HepG2 (cell line): ENCODE measurements around the gene PPHLN1. TPM values are rescaled to one million over a fixed set of nuclear protein-coding genes. Genes with fewer than 3 reads are reported as not detected.

ENCODE experiments used
- ARID5B ChIP-seq: IDR thresholded peaks from 2 replicates; pipeline ENCODE4 v1.4.0; 2020; ENCODE audit warnings: mild to moderate bottlenecking, missing genetic modification reagents
- CBX1 ChIP-seq: IDR thresholded peaks from one replicate; pipeline ENCODE4 v1.6.1; 2016; ENCODE audit warnings: antibody characterized with exemption, low read depth
- ESRRA ChIP-seq: sonication (generic); formaldehyde crosslinking; IDR thresholded peaks from 2 replicates; pipeline ENCODE4 v1.5.1; 2020; ENCODE audit warnings: mild to moderate bottlenecking, low read depth, missing genetic modification reagents
- GATA4 ChIP-seq: sonication (generic); IDR thresholded peaks from 2 replicates; pipeline ENCODE4 v1.6.1; 2016; ENCODE audit warnings: antibody characterized with exemption, low read depth, borderline replicate concordance
- HOXD1 ChIP-seq: sonication (generic); formaldehyde crosslinking; IDR thresholded peaks from 2 replicates; pipeline ENCODE4 v1.5.0; 2020; ENCODE audit warnings: missing genetic modification reagents
- IKZF4 ChIP-seq: sonication (generic); formaldehyde crosslinking; IDR thresholded peaks from 2 replicates; pipeline ENCODE4 v1.5.1; 2020; ENCODE audit warnings: borderline replicate concordance, mild to moderate bottlenecking, low read depth, missing genetic modification reagents; ENCODE audit errors: not compliant biosample characterization
- KAT8 ChIP-seq: IDR thresholded peaks from 2 replicates; pipeline ENCODE4 v1.6.1; 2016; ENCODE audit warnings: missing genetic modification reagents, missing compliant biosample characterization
- MAFG ChIP-seq: sonication (generic); formaldehyde crosslinking; IDR thresholded peaks from 2 replicates; pipeline ENCODE4 v1.5.1; 2020; ENCODE audit warnings: mild to moderate bottlenecking, missing genetic modification reagents
- MXD4 ChIP-seq: IDR thresholded peaks from 2 replicates; pipeline ENCODE4 v1.6.1; 2016; ENCODE audit warnings: mild to moderate bottlenecking, missing biosample characterization, missing genetic modification reagents
- NONO ChIP-seq, 2 experiments: fragments of 450-650 bp in 1 of 2; sonication (generic) in 1 of 2; formaldehyde crosslinking in 1 of 2; IDR thresholded peaks in 1 of 2; conservative IDR thresholded peaks in 1 of 2; 2 replicates each; pipeline versions ENCODE4 v1.6.1 to v1.8.0; 2017 to 2022; ENCODE audit warnings: mild to moderate bottlenecking in 1 of 2, missing genetic modification reagents in 1 of 2, moderate library complexity in 1 of 2
- PHF20 ChIP-seq: sonication (generic); formaldehyde crosslinking; IDR thresholded peaks from 2 replicates; pipeline ENCODE4 v1.5.0; 2020; ENCODE audit warnings: mild to moderate bottlenecking, missing genetic modification reagents
- POLR2G ChIP-seq: fragments of 200-400 bp; formaldehyde crosslinking; IDR thresholded peaks from 2 replicates; pipeline ENCODE4 v1.6.1; 2018; ENCODE audit warnings: mild to moderate bottlenecking, low read depth, low read length, moderate library complexity
- ZNF138 ChIP-seq: sonication (generic); formaldehyde crosslinking; IDR thresholded peaks from 2 replicates; pipeline ENCODE4 v1.5.0; 2020; ENCODE audit warnings: mild to moderate bottlenecking, low read depth, missing genetic modification reagents
- ZNF326 ChIP-seq: sonication (generic); formaldehyde crosslinking; IDR thresholded peaks from 2 replicates; pipeline ENCODE4 v1.4.0; 2020; ENCODE audit warnings: missing genetic modification reagents, borderline replicate concordance
- ZNF354B ChIP-seq: sonication (generic); formaldehyde crosslinking; IDR thresholded peaks from 2 replicates; pipeline ENCODE4 v1.8.0; 2022; ENCODE audit warnings: mild to moderate bottlenecking, missing genetic modification reagents
- ZNF710 ChIP-seq: sonication (generic); formaldehyde crosslinking; IDR thresholded peaks from 2 replicates; pipeline ENCODE4 v1.5.0; 2020; ENCODE audit warnings: mild to moderate bottlenecking, missing genetic modification reagents, borderline replicate concordance
- polyA plus RNA-seq, 8 experiments: library from polyadenylated mRNA; depleted of rRNA in 3 of 8; stranded (reverse) in 7 of 8; unstranded in 1 of 8; fragments of >200 nt; fragmentation: Illumina TruSeq in 4 of 8; extraction: Trizol in 4 of 8; gene quantifications; 2 replicates each; pipeline versions ENCODE4 v1.2.1 to v1.2.3, GENCODE V29; 2011 to 2016; ENCODE audit warnings: low read depth in 4 of 8, missing spikeins in 1 of 8, mixed read lengths in 1 of 8; ENCODE audit not compliant: insufficient read depth in 1 of 8
- total RNA-seq, 5 experiments: library from RNA; depleted of rRNA; stranded (reverse); fragments of >200 nt; fragmentation: Illumina TruSeq; extraction: Trizol; gene quantifications; 2 replicates each; pipeline ENCODE4 v1.2.3, GENCODE V29; 2016; ENCODE audit warnings: low read depth in 1 of 5
- TF ChIP-seq, protein P1 (sequence below): sonication (generic); formaldehyde crosslinking; IDR thresholded peaks from 2 replicates; pipeline ENCODE4 v1.8.0; 2022; ENCODE audit warnings: missing genetic modification reagents, mild to moderate bottlenecking, borderline replicate concordance

The PPHLN1 gene
- total and polyA plus RNA-seq, 2 of the 13 experiments (the other 11 are each of a cell fraction or from before 2014, with no cell fraction given): 43.4 to 66.0 TPM

GRCh38 chr12:42372154-42372791 is 46.3 kb downstream of the PPHLN1 start (continued):
- TF ChIP-seq ARID5B (CRISPR knock-in tag): peak; percentile 11; the same call in 1 of the 2 replicates
- no peak for TF ChIP-seq NONO (IDR thresholded peaks at IDR 0.05)
- TF ChIP-seq NONO (CRISPR knock-in tag; conservative IDR thresholded peaks at IDR 0.05): no peak
- no peak for TF ChIP-seq MXD4 (CRISPR knock-in tag)
- TF ChIP-seq ZNF326 (CRISPR knock-in tag): no peak
- TF ChIP-seq ZNF138 (CRISPR knock-in tag): no peak
- no peak for TF ChIP-seq POLR2G
- no peak for TF ChIP-seq GATA4
- no peak for TF ChIP-seq HOXD1 (CRISPR knock-in tag)
- no peak for TF ChIP-seq ZNF710 (CRISPR knock-in tag)
- TF ChIP-seq, protein P1, sequence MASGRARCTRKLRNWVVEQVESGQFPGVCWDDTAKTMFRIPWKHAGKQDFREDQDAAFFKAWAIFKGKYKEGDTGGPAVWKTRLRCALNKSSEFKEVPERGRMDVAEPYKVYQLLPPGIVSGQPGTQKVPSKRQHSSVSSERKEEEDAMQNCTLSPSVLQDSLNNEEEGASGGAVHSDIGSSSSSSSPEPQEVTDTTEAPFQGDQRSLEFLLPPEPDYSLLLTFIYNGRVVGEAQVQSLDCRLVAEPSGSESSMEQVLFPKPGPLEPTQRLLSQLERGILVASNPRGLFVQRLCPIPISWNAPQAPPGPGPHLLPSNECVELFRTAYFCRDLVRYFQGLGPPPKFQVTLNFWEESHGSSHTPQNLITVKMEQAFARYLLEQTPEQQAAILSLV: no peak
- no peak for TF ChIP-seq ESRRA
- TF ChIP-seq MAFG (CRISPR knock-in tag): no peak
- no peak for TF ChIP-seq ZNF354B (CRISPR knock-in tag)
- TF ChIP-seq CBX1: no peak
- TF ChIP-seq PHF20: no peak
- no peak for TF ChIP-seq KAT8 (CRISPR knock-in tag)
- no peak for TF ChIP-seq IKZF4 (CRISPR knock-in tag)
- TF ChIP-seq, all 625 proteins: peak for 13
